Right atrium auricular region (tissue), 2 donors: Measurements from ENCODE around the gene CLEC4E. TPM values are rescaled to one million over a fixed set of nuclear protein-coding genes. Genes with fewer than 3 reads are reported as not detected.

Source experiments
- DNase-seq: peaks from one replicate; pipeline ENCODE4 v3.0.0-alpha.2; 2019; ENCODE audit warnings: low spot score
- H3K27ac ChIP-seq, 2 donors: fragments of 200-600 bp; sonication (generic); 1 replicate in 1 of 2; 2 replicates in 1 of 2; pipeline ENCODE4 v1.5.1; 2016 to 2019
- H3K27me3 ChIP-seq, 2 donors: fragments of 200-600 bp; sonication (generic); one replicate each; pipeline versions ENCODE4 v1.5.1 to v1.6.0; 2017 to 2019
- H3K36me3 ChIP-seq: fragments of 200-600 bp; sonication (generic); one replicate; pipeline ENCODE4 v1.5.1; 2016
- H3K4me1 ChIP-seq, 2 donors: fragments of 200-600 bp; sonication (generic); one replicate each; pipeline versions ENCODE4 v1.5.1 to v1.6.0; 2017 to 2019
- H3K4me3 ChIP-seq, 2 donors: fragments of 200-600 bp; sonication (generic); 1 replicate in 1 of 2; 2 replicates in 1 of 2; pipeline ENCODE4 v1.5.1; 2017 to 2019; ENCODE audit warnings: mild to moderate bottlenecking in 1 of 2, moderate library complexity in 1 of 2
- H3K9me3 ChIP-seq, 2 donors: fragments of 200-600 bp; sonication (generic); one replicate each; pipeline ENCODE4 v1.5.1; 2019
- CTCF ChIP-seq, 2 donors: fragments of 200-600 bp; sonication (generic); IDR thresholded peaks; one replicate each; pipeline ENCODE4 v1.5.1; 2019; ENCODE audit warnings: antibody characterized with exemption in 2 of 2
- total RNA-seq, 2 donors: library from RNA; depleted of rRNA; stranded (reverse); fragments of >200 nt; gene quantifications; one replicate each; pipeline ENCODE4 v1.1.0, GENCODE V29; 2016

CLEC4E gene
- total RNA-seq, 2 donors from 2014 or later = 3.2 TPM; not detected in 1

DNA sequence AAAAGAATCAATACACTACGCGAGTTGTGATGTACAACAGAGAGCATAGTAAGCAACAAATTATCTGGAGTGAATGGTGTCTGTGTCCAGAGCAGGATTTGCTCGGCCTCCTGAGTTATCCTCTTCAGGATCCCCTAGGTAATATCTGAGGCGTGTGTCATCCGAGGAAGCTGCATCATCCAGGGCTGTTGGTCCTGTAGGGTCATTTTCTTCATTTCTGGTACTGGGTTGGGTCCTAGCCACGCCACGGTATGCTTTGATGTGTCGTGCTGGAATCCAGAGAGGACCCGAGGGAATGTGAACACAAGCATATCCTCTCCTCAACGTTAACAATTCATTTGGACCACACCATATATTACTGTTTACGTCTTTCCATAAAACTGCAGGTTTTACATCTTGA lies 19.0 kb upstream of the CLEC4E start:
- Histone ChIP-seq H3K4me3 (no peak overlapping the region), H3K9me3 (peaks cover 0 to 13% of the 10 kb centered on the region in 2 donors), H3K4me1 (no peaks in the 10 kb centered on the region), H3K27me3 (no peaks in the 10 kb centered on the region), H3K27ac (no peak overlapping the region), H3K36me3 (no peaks in the 10 kb centered on the region)
- TF ChIP-seq CTCF (IDR thresholded peaks at IDR 0.05) = no peak
- DNase-seq = no peak

GRCh38 chr12:8556531-8557097 lies 15.9 kb upstream of the CLEC4E start:
- Histone ChIP-seq H3K36me3 (no peaks in the 10 kb centered on the region), H3K4me3 (no peak overlapping the region), H3K4me1 (no peaks in the 10 kb centered on the region), H3K9me3 (no peaks in the 10 kb centered on the region), H3K27ac (no peak overlapping the region), H3K27me3 (no peaks in the 10 kb centered on the region)
- DNase-seq = no peak
- TF ChIP-seq CTCF (IDR thresholded peaks at IDR 0.05) = no peak

DNA sequence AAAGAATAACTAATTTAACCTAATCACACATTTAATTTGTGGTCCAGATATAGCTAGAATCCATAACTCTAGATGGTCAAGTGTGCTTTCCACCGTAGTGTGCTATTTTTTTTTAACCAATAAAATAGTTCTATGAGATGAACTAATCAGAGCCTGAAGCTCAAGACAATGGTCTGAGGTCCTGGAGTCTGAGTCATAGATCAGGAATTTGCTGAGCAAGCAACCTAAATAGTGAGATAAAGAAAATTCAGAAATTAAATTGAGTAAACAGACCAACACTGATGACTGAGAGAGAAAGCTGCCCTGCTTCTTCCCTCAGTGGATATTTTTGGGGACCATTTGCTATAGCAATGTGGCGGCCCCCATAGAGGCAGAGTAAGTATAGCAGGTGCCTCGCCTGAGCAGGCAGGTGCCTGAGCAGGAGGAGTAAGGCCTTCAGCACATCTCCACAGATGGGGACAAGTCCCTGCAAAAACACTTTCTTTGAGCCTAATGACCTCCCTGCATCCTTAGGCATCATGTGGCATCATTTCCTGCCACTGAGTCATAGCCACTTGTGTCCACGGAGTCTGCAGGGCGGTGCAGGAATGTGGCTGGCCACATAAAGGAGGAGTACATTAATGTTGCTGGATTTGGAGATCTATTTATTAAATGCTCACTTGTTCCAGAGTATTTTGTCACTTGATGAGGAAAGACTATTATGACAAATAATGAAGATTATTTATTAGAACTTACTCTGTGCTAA lies 13.9 kb upstream of the CLEC4E start:
- H3K27me3 ChIP-seq = no peaks in the 10 kb centered on the region
- H3K27ac ChIP-seq = no peak overlapping the region
- no peaks in the 10 kb centered on the region for H3K9me3 ChIP-seq
- no peak for DNase-seq
- H3K4me3 ChIP-seq = no peak overlapping the region
- TF ChIP-seq CTCF (IDR thresholded peaks at IDR 0.05) = no peak
- no peaks in the 10 kb centered on the region for H3K4me1 ChIP-seq
- no peaks in the 10 kb centered on the region for H3K36me3 ChIP-seq

- Histone ChIP-seq H3K36me3 (no peaks in the 10 kb centered on the region), H3K4me3 (no peak overlapping the region), H3K9me3 (no peaks in the 10 kb centered on the region), H3K27me3 (no peaks in the 10 kb centered on the region), H3K4me1 (no peaks in the 10 kb centered on the region), H3K27ac (no peak overlapping the region)
- DNase-seq = no peak
- no peak for TF ChIP-seq CTCF (IDR thresholded peaks at IDR 0.05)
Observed at GRCh38 chr12:8553088-8553627, 12.5 kb upstream of the CLEC4E start.

GRCh38 chr12:8549381-8549780 lies 8.7 kb upstream of the CLEC4E start:
- no peaks in the 10 kb centered on the region for H3K4me1 ChIP-seq

More at GRCh38 chr12:8549381-8549780, 8.7 kb upstream of the CLEC4E start:
- DNase-seq = no peak
- TF ChIP-seq CTCF (IDR thresholded peaks at IDR 0.05) = no peak
- Histone ChIP-seq H3K9me3 (no peaks in the 10 kb centered on the region), H3K4me3 (no peak overlapping the region), H3K27ac (no peak overlapping the region), H3K27me3 (no peaks in the 10 kb centered on the region), H3K36me3 (no peaks in the 10 kb centered on the region)
